ENCODE results near the gene CCNA2.
A peak's percentile ranks its signal among the peaks of the same experiment; 100 is the strongest.

CCNA2 gene

GRCh38 chr4:121823505-121824170 lies at the start of gene CCNA2:
TSS of gene CCNA2 (minus strand) at chr4:121823883. CDS start at chr4:121823628, 255 bp downstream.
- peak; percentile 95 for DNase-seq

- peak; percentile 94 for DNase-seq
These were observed 46.4 kb upstream of the CCNA2 start, which contains the start of gene BBS7 for GRCh38 chr4:121869841-121870822. TSS of gene BBS7 (minus strand) at chr4:121870474. CDS start at chr4:121870313, 161 bp downstream.

- DNase-seq: no peak
These were observed 40.1 kb upstream of the CCNA2 start for GRCh38 chr4:121863799-121864198.

GRCh38 chr4:121861426-121861825 lies 37.7 kb upstream of the CCNA2 start:
- DNase-seq: no peak

- no peak for DNase-seq
These were observed 36.4 kb upstream of the CCNA2 start for GRCh38 chr4:121860121-121860520.

GRCh38 chr4:121851354-121851753 lies 27.7 kb upstream of the CCNA2 start:
- DNase-seq: no peak

GRCh38 chr4:121846662-121847061 lies 23.0 kb upstream of the CCNA2 start:
- no peak for DNase-seq

- DNase-seq: no peak
These were observed 19.2 kb upstream of the CCNA2 start for GRCh38 chr4:121842862-121843261.

- DNase-seq: no peak
These were observed 14.5 kb upstream of the CCNA2 start for GRCh38 chr4:121838136-121838535.

GRCh38 chr4:121829511-121829910 lies 5.8 kb upstream of the CCNA2 start:
- no peak for DNase-seq

GRCh38 chr4:121827853-121828252 lies 4.2 kb upstream of the CCNA2 start:
- DNase-seq: no peak

GRCh38 chr4:121824950-121825349 lies 1.3 kb upstream of the CCNA2 start:
- DNase-seq: no peak

GRCh38 chr4:121824171-121824527 lies 466 bp upstream of the CCNA2 start:
- no peak for DNase-seq

- no peak for DNase-seq
These were observed 733 bp downstream of the CCNA2 start for GRCh38 chr4:121822796-121823504.

GRCh38 chr4:121822047-121822446 lies 1.6 kb downstream of the CCNA2 start:
- no peak for DNase-seq

GRCh38 chr4:121819216-121819965 lies 4.3 kb downstream of the CCNA2 start:
- no peak for DNase-seq

GRCh38 chr4:121818215-121818614 lies 5.5 kb downstream of the CCNA2 start:
- DNase-seq: no peak

GRCh38 chr4:121817701-121818100 lies 6.0 kb downstream of the CCNA2 start:
- DNase-seq: no peak

- no peak for DNase-seq
These were observed 6.7 kb downstream of the CCNA2 start for GRCh38 chr4:121817006-121817405.

- no peak for DNase-seq
These were observed 8.9 kb downstream of the CCNA2 start for GRCh38 chr4:121814756-121815155.

- DNase-seq: no peak
These were observed 12.6 kb downstream of the CCNA2 start for GRCh38 chr4:121811122-121811521.

GRCh38 chr4:121806411-121806810 lies 17.3 kb downstream of the CCNA2 start:
- DNase-seq: no peak

GRCh38 chr4:121801715-121802075 lies 22.0 kb downstream of the CCNA2 start:
- no peak for DNase-seq

Measured in amniotic stem cell (primary cell).